NB4 (cell line): ENCODE results near the gene GIT2.

Source experiments
- POLR2A ChIP-seq: IDR thresholded peaks from 2 replicates; pipeline ENCODE4 v1.6.1; 2011; ENCODE audit warnings: mild to moderate bottlenecking; ENCODE audit not compliant: insufficient read length; ENCODE audit errors: extremely low read depth
- TF ChIP-seq, protein P1 (sequence below): IDR thresholded peaks from one replicate; pipeline ENCODE4 v1.5.1; 2012; ENCODE audit warnings: low read depth, low read length

DNA sequence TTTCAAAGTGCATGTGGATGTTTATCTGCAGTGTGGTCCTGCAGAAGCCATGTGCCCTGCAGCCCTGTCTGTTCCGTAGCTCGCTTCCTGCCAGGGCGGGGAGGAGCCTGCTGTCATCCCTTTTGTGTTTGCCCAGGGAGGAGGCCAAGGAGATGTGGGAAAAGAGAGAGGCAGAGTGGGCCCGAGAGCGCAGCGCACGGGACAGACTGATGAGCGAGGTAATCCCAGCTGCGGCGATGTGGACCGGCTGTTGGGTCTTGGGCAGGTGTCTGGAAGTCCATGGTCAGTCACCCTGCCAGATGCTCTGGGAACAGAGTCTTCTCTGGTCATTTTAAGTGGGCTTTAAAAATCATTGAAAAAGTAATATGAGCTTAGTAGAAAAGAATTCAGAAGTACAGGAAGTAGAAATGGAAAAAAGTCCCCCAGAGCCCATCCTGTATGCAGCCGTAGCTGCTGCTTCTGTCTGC lies 83.3 kb downstream of the GIT2 start:
- TF ChIP-seq, protein P1, sequence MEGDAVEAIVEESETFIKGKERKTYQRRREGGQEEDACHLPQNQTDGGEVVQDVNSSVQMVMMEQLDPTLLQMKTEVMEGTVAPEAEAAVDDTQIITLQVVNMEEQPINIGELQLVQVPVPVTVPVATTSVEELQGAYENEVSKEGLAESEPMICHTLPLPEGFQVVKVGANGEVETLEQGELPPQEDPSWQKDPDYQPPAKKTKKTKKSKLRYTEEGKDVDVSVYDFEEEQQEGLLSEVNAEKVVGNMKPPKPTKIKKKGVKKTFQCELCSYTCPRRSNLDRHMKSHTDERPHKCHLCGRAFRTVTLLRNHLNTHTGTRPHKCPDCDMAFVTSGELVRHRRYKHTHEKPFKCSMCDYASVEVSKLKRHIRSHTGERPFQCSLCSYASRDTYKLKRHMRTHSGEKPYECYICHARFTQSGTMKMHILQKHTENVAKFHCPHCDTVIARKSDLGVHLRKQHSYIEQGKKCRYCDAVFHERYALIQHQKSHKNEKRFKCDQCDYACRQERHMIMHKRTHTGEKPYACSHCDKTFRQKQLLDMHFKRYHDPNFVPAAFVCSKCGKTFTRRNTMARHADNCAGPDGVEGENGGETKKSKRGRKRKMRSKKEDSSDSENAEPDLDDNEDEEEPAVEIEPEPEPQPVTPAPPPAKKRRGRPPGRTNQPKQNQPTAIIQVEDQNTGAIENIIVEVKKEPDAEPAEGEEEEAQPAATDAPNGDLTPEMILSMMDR: no peak
- no peak for TF ChIP-seq POLR2A
